ENCODE data around the gene KRTAP4-5.
"Not testable (repeated sequence)": the region's sequence is repeated elsewhere in the genome, so short reads cannot be mapped to it uniquely, and the experiment has no call there.

The KRTAP4-5 gene

GRCh38 chr17:41127371-41127770 is 22.3 kb downstream of the KRTAP4-5 start:
- H3K4me3 Mint-ChIP-seq = no peak overlapping the region
- no peaks in the 10 kb centered on the region for H3K4me1 Mint-ChIP-seq
- peaks cover 3% of the 10 kb centered on the region for H3K9me3 Mint-ChIP-seq
- H3K27me3 Mint-ChIP-seq (ENCODE audit: low read depth) = peaks cover 12% of the 10 kb centered on the region
- H3K36me3 Mint-ChIP-seq (ENCODE audit: low read depth) = no peaks in the 10 kb centered on the region
- TF ChIP-seq CTCF (IDR thresholded peaks at IDR 0.05; ENCODE audit: unreplicated experiment in 3 of 3) = no peak
- no peak overlapping the region for H3K27ac Mint-ChIP-seq

- peaks cover 3% of the 10 kb centered on the region for H3K9me3 Mint-ChIP-seq
- no peak for TF ChIP-seq CTCF (IDR thresholded peaks at IDR 0.05; ENCODE audit: unreplicated experiment in 3 of 3)
- no peaks in the 10 kb centered on the region for H3K36me3 Mint-ChIP-seq (ENCODE audit: low read depth)
- H3K4me1 Mint-ChIP-seq = no peaks in the 10 kb centered on the region
- H3K4me3 Mint-ChIP-seq = no peak overlapping the region
- peaks cover 11% of the 10 kb centered on the region for H3K27me3 Mint-ChIP-seq (ENCODE audit: low read depth)
- H3K27ac Mint-ChIP-seq = no peak overlapping the region
Measured at GRCh38 chr17:41126412-41126811, 23.2 kb downstream of the KRTAP4-5 start.

GRCh38 chr17:41125064-41125463 is 24.6 kb downstream of the KRTAP4-5 start:
- TF ChIP-seq CTCF (IDR thresholded peaks at IDR 0.05; ENCODE audit: unreplicated experiment in 3 of 3) = no peak
- no peak overlapping the region for H3K27ac Mint-ChIP-seq
- no peaks in the 10 kb centered on the region for H3K36me3 Mint-ChIP-seq (ENCODE audit: low read depth)
- peaks cover 2% of the 10 kb centered on the region for H3K4me1 Mint-ChIP-seq
- H3K4me3 Mint-ChIP-seq = no peak overlapping the region
- H3K9me3 Mint-ChIP-seq = peaks cover 3% of the 10 kb centered on the region
- peaks cover 9% of the 10 kb centered on the region for H3K27me3 Mint-ChIP-seq (ENCODE audit: low read depth)

GRCh38 chr17:41123991-41124371 is 25.6 kb downstream of the KRTAP4-5 start, which contains the start of gene KRTAP4-12:
Gene KRTAP4-12, minus strand, starts transcription at chr17:41124182. Its CDS starts 60 bp downstream, at chr17:41124122.
- not testable (repeated sequence) for H3K27ac Mint-ChIP-seq; H3K4me3 Mint-ChIP-seq; H3K9me3 Mint-ChIP-seq; H3K4me1 Mint-ChIP-seq; H3K36me3 Mint-ChIP-seq (ENCODE audit: low read depth); H3K27me3 Mint-ChIP-seq (ENCODE audit: low read depth)

- not testable (repeated sequence) for H3K27me3 Mint-ChIP-seq (ENCODE audit: low read depth); H3K9me3 Mint-ChIP-seq; H3K4me3 Mint-ChIP-seq; H3K36me3 Mint-ChIP-seq (ENCODE audit: low read depth); H3K4me1 Mint-ChIP-seq; H3K27ac Mint-ChIP-seq
Measured at GRCh38 chr17:41123292-41123990, 26.2 kb downstream of the KRTAP4-5 start.

GRCh38 chr17:41121742-41122141 is 27.9 kb downstream of the KRTAP4-5 start:
- no peak for TF ChIP-seq CTCF (IDR thresholded peaks at IDR 0.05; ENCODE audit: unreplicated experiment in 3 of 3)
- H3K9me3 Mint-ChIP-seq = peaks cover 6% of the 10 kb centered on the region
- no peaks in the 10 kb centered on the region for H3K36me3 Mint-ChIP-seq (ENCODE audit: low read depth)
- H3K4me1 Mint-ChIP-seq = peaks cover 16% of the 10 kb centered on the region
- H3K27me3 Mint-ChIP-seq (ENCODE audit: low read depth) = peaks cover 11% of the 10 kb centered on the region
- H3K4me3 Mint-ChIP-seq = no peak overlapping the region
- no peak overlapping the region for H3K27ac Mint-ChIP-seq

- H3K36me3 Mint-ChIP-seq (ENCODE audit: low read depth); H3K9me3 Mint-ChIP-seq: not testable (repeated sequence)
- H3K27ac Mint-ChIP-seq = peak overlapping the region; percentile 28 to 73 (median 31)
- H3K4me1 Mint-ChIP-seq = peaks cover 16% of the 10 kb centered on the region
- peaks cover 11% of the 10 kb centered on the region for H3K27me3 Mint-ChIP-seq (ENCODE audit: low read depth)
- peak overlapping the region in 1 of 3 experiments; percentile 39 for H3K4me3 Mint-ChIP-seq
Measured at GRCh38 chr17:41119696-41120690, 29.6 kb downstream of the KRTAP4-5 start.

Data from nephron (organoid).